ENCODE results near the gene MDGA2.
"Not testable (repeated sequence)": the region's sequence is repeated elsewhere in the genome, so short reads cannot be mapped to it uniquely, and the experiment has no call there.

The MDGA2 gene

DNA sequence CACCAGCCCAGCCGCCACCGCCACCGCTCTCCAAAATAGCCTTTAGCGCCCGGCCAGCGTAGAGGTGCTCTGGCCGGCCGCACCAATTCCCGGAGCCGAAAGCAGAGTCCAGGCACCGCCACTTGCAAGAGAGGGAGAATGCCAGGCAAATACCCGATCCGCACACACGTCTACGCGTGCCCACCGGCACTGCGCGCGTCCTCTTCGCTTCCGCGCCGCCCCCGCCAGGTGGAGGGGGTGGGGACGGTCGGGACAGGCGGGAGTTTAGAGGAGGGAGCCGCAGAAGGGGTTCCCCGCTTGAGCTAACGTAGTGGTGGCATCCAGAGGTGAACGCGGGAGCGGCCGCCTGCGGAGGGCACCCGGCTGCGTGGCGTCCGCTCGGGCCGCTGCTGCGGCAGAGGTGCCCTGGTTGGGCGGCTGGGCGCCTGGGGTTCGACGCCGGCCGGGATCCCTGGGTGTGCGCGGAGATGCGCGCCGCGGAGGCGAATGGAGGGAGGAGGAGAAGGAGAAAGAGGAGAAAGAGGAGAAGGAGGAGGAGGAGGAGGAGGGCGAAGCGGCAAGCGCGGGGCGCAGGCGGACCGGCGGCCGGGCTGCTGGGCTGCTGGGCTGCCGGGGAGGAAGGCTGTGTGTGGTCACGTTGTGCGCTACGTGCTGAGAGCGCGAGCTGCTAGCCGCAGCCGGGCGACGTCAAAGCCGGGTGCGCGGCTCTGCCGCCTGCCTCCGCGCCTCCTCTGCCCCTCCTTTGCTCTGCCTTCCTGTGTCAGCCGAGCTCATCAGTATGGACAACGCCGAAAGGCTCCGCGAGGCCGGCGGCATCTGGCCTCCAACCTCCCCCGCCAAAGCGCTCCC, at the start of gene MDGA2:
MDGA2 (minus strand) TSS at position 140 of the 849 bp plus-strand sequence.
- no peak for DNase-seq (ENCODE audit: low spot score)

DNA sequence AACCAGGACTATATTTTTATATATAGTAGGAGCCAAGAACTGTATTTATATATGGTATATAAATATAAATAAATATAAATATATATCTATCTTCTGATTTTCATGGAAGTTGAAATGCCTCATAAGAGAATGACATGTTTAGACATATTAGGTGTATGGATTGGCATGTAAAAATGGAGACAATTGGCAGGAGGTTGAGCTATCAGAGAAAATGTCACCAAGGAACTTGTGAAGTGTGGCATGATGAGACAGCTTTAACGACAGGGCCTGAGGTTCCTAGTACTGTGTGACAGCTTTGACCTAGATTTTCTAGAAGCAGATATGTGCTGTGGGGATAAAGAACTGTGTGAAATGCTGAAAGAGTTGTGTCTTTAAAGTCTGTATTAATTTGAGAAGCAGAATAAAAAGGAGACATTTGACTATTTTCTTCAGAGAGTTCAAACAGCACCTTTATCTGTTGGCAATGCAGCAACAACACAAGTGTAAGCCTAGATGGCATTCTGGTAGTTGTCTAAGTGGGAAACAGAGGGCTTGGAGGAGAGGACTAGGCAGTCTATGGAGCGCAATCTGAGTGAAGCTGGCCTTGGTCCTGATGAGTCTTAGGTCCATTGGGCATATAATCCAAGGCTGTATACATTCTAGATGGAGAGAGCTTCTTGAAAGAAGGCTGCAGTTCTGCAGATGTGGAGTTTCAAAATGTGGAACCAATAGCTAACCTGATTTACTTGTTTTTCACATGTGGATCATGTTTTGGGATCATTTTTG, 47.7 kb upstream of the MDGA2 start:
- DNase-seq (ENCODE audit: low spot score) = no peak

DNA sequence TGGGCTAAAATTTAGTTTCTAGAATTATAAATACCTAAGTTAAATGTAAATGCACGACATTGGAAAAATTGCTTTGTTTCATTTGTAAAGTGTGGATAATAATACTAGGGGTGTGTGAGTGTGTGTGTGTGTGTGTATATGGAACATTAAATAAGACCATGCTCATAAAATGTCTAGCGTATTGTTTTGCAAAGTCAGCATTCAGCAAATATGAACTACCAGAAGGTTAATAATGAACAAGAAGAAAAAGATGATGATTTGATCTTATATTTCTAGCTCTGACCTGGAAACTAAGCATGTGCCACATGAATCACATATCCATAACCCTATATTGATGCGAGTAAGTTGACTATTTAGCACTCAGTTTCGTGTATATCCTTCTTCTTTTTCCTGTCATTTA, 44.9 kb upstream of the MDGA2 start:
- no peak for DNase-seq (ENCODE audit: low spot score)

DNA sequence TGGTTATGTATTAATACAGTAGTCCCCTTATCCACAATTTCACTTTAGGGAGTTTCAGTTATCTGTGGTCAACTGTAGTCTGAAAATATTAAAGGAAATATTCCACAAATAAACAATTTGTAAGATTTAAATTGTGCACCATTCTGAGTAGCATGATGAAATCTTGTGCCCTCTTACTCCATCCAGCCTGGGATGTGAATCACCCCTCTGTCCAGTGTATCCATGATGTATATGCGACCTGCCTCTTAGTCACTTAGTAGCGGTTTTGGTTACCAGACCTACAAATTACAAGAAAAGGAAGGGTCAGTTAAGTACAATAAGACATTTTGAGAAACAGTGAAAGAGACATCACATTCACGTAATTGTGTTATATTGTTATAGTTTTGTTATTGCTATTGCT, 39.9 kb upstream of the MDGA2 start:
- DNase-seq (ENCODE audit: low spot score) = no peak

DNA sequence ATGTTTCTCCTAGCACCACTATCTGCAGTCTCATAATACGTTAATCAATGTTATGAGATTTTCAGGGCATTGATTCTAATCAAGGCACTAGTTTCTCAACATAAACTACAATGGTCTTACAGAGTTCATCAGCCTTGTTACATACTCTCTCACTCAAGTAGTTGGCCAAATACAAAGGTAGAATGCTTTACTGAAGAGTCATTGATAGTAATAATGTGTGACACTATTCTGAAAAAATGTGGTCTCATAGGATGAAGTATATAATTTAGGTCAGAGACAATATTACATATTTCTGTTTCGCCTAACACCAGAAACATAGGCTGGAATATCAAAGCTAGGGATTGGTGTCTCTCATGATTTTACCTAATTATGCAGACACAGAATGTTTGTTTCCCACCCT, 35.2 kb upstream of the MDGA2 start:
- DNase-seq (ENCODE audit: low spot score) = no peak

DNA sequence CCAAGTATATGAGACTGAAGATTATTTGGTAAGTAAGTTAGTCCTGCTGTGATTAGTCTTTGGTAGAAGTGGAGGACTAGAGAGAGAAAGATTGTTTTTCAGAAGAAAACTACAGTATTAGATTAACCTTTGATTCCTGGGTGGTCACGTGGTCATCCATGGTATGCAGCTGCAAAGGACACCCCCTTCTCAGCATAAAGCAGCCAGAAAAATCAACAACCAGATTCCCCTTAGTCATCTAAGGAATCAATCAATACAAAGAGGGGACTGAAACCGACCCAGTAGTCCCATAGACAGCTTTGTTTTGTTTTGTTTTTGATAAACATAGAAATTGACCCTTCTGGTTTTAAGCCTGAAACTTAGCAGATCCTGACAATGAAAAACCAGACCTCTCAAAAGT, 30.3 kb upstream of the MDGA2 start:
- no peak for DNase-seq (ENCODE audit: low spot score)

DNA sequence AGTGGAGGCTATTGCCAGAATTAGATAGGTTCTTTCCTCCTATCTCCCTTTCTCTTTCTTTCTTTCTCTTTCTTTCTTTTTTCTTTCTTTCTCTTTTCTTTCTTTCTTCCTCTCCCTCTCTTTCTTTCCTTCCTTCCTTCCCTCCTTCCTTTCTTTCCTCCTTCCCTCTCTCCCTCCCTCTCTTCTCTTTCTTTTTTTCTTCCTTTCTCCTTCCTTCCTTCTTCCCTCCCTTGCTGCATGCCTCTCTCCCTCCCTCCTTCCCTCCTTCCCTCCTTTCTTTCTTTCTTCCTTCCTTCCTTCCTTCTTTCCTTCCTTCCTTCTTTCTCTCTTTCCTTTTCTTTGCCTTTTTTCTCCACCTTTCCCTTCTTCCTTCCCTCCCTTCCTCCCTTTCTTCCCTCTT, 16.4 kb upstream of the MDGA2 start:
- DNase-seq (ENCODE audit: low spot score) = no peak

DNA sequence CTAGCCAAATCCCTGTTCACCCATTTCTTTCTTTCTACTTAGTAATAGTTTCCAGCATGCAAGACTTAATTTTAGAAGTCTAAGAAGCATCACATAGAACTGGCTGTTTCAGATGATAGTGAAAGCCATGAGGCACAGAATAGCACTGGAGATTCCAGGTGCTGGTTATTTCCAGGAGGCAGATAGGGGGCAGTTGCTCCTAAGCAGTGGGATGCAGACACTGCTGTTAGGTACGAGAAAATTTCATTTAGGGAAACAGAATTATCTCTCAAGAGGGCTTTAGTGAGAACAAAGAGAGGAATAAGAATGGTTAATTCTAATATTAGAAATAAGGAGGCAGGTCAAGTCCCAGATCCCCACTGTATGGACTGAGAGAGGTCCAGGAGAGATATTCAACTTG, 3.6 kb upstream of the MDGA2 start:
- DNase-seq (ENCODE audit: low spot score) = no peak

DNA sequence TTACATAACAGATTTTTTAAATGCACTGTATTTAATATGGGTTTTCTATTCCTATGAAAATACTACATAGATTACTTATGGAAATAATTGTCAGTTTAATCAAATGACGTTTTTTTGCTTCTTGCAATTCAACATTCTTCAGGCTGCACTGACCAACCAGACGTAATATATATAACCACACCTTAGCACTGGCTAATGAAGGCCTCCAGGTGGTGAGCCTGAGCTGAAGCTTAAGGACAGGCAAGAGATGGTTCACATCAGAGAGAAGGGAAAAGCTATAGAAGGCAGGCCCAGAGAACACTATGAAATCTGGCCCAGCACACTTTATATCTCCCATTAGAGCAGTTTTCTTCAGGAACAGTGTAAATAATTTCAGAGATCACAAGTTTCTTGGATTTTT, 2.8 kb upstream of the MDGA2 start:
- no peak for DNase-seq (ENCODE audit: low spot score)

DNA sequence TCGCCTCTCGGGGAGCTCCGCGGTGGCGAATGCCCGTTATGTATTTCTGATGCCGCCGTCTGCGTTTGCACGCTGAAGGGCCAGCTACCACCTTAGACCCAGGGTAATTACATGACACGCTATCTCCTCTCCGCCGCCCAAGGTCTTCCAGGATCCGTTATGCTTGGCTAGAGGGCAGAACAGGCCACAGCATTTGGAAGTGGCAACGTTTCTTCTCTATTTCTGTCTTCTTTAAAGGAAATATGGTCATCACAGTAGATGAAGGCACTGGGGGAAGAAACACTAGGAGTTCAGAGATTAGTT, 861 bp upstream of the MDGA2 start:
- DNase-seq (ENCODE audit: low spot score) = no peak

DNA sequence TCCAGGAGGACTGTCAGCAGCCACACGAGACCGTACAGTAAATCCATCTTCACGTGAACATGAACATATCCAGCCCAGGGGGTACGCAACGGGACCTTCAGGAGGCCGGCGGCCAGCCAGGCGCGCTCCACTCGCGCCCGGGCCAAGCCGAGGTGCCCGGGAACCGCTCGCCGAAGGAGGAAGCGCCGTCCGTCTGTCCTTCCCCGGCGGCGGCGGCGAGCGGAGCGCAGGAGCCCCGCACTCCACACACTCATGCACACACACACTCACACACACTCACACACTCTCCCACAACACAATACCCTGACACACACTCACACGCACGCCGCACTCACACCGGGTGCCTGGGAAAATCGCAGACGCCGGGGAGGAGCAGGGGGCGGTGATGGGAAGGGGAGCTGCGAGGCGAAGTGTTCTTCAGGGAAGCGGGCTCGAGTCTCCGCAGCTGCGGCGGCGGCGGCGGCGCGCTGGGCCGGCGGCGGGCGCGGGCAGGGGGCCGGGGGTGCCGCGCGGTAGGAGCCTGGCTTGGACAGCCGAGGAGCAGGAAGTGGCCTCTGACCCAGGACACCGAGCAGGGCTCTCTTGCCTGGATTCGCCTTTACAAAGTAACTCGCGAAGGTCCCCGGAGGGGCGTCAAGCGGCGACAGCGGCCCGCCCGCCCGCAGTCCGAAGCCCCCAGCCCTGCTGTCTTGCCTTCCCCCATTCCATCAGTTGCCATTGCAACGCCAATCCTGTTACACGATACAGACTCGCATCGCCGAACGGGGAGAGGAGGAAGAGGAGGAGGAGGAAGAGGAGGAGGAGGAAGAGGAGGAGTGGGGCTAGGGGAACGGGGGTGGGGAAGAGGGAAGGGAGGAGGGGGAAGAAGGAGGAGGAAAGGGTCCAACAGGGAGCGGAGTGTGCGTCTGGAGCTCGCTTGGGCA, 601 bp downstream of the MDGA2 start:
- DNase-seq (ENCODE audit: low spot score) = no peak

DNA sequence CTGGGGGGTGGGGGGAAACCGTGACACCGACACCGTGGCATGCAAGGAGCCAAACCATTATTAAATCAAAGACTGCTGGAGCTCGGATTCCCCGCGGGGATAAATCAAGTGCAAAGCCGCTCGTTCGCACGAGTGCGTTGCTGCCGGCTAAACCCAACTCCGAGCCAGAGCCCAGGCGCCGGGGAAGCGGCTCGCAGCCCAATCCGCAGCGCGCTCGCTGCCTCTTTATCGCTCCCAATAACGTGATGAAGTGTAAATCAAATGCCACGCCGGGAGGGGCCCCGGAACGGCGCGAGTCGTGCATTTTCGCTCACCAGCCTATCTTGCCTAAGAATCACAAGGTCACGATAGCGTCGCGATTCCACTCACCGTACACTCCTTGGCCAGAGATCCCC, 1.3 kb downstream of the MDGA2 start:
- no peak for DNase-seq (ENCODE audit: low spot score)

DNA sequence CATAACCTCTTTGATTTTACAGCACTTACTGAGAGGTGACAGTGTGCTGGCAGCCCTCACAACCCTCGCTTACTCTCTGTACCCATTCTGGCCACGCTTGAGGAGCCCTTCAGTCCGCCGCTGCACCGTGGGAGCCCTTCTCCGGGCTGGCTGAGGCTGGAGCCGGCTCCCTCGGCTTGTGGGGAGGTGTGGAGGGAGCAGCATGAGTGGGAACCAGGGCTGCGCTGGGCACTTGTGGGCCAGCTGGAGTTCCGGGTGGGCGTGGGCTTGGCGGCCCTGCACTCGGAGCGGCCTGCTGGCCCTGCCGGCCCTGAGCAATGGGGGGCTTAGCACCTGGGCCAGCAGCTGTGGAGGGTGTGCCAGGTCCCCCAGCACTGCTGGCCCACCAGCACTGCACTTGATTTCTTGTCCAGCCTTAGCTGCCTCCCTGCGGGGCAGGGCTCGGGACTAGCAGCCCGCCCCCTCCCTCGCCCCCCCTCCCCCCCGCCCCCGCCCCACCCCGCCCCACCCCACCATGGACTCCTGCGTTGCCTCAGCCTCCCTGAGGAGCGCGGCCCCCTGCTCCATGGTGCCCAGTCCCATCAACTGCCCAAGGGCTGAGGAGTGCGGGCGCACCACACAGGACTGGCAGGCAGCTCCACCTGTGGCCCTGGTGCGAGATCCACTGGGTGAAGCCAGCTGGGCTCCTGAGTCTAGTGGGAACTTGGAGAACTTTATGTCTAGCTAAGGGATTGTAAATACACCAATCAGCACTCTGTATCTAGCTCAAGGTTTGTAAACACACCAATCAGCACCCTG, 9.9 kb downstream of the MDGA2 start:
- no peak for DNase-seq (ENCODE audit: low spot score)

DNA sequence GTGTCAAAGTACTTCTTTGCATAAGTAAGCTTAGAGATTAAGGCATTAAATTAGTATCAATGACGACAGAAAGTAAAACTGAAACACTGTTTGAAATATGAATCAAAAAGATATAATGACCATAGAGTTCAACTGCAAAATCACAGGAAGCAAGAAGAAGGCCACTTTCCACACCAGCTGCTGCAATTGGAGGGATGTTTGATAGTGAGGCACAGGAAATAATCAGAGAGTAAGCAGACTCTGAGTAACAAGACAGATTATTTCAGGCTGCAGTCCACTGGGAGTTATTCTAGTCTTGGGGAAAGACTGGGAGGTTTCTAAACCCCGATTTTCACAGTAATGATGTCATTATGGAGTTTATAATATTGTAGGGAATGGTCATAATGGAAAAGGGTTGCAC, 12.9 kb downstream of the MDGA2 start:
- DNase-seq (ENCODE audit: low spot score) = no peak

DNA sequence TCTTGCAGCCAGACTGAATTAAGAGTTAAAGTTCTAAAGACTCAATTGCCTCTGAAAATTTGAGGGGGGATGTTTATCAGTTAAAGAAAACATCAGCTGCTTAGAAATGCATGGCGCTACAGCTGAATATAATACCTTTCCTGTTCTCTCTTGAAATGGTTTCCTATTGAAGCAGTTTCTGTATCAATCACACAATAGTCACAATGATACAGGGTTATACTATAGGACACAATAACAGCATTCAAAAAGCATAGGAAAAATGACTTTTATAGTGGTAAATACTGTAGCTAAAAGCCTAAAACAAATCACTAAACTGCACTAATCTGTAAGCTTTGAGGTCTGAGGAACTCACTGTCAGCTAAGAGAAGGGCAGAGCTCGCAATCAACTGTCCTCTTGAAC, 15.2 kb downstream of the MDGA2 start:
- no peak for DNase-seq (ENCODE audit: low spot score)

DNA sequence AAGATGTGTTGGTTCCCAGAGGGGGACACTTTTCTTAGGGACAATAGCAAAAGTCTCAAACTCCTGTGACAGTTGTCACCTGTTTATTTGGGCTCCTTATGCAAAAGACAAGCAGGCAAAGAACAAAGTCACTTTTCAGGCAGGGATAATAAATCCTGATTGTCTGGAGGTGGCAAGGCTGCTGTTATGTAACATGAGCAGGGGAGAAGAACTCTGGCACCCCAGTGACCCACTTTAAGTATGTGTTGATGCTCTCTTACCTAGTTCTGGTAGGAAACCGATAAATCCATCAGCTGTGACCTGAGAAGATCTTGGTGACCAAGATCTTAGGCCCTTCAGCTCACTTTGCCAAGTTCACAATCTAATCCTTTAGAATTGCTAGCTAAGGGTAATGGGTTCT, 17.4 kb downstream of the MDGA2 start:
- no peak for DNase-seq (ENCODE audit: low spot score)

DNA sequence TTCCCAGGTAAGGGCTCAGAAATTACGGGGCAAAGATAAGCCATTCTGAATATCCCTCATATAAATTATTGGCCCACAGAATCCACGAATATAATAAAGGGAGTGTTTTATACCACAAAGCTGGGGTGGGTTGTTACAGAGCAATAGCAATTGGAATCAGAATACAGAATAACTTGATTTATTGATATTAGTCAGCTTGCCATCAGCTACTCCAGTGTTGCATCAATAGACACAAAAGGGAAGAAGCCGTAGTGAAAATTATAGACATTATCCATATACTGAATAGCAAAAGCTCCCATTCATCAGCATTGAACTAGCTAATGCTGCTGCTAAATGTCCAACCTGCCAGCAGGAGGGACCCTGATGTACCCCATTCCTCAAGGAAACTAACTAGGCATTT, 18.3 kb downstream of the MDGA2 start:
- no peak for DNase-seq (ENCODE audit: low spot score)

DNA sequence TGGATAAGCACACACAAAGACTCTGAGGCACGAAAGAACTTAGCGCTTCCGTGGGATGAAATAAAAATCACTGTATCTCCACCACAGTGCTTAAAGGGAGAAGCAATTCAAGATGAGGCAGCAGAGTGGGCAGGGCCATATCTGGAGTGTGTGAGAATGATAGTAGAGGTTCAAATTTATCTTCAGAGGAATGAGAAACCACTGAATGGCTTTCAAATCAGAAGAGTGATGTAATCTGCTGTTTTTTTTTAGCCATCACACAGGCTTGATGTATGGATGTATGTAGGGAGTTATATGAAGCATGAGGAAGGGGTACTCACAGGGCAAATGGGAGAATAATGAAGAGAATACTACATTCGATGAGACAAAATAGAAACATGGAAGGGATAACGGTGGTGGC, 24.1 kb downstream of the MDGA2 start:
- DNase-seq (ENCODE audit: low spot score) = no peak

DNA sequence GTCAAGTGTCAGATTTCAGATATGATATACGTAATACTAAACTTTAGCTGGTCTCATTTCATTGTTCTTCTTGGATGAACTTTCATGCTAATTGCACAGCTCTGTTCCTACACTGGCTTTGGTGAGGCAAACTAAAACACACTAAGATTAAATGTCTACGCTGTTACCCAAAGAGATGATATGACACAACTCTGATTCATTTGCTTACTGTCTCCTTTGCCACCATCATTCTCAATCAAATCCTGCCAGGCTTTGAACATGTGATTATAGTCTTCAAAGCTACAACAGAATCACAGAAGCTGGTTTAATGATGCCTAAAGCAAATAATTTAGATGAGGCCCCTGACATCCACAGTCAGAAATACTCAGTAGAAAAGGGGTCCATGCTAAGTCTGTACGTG, 37.7 kb downstream of the MDGA2 start:
- no peak for DNase-seq (ENCODE audit: low spot score)

DNA sequence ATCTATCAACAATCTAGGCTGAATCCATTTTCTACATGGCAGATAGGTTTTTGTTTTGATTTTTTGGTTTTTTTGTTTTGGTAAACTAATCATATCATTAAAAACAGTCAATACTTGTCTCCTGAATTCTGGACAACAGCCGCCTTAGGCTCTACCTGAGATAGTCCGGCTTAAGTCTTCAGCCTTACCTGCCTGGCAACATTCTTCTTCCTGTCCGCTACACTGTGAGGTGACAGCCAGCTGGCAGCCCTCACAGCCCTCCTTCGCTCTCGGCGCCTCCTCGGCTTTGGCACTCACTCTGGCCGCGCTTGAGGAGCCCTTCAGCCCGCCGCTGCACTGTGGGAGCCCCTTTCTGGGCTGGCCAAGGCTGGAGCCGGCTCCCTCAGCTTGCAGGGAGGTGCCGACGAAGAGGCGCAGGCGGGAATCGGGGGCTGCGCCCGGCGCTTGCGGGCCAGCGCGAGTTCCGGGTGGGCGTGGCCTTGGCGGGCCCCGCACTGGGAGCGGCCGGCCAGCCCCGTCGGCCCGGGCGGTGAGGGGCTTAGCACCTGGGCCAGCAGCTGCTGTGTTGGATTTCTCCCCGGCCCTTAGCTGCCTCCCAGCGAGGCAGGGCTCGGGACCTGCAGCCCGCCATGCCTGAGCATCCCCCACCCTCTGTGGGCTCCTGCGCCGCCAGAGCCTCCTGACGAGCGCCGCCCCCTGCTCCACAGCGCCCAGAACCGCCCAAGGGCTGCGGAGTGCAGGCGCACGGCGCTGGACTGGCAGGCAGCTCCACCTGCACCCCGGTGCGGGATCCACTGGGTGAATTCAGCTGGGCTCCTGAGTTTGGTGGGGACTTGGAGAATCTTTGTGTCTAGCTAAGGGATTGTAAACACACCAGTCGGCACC, 49.0 kb downstream of the MDGA2 start:
- DNase-seq (ENCODE audit: low spot score) = no peak

DNA sequence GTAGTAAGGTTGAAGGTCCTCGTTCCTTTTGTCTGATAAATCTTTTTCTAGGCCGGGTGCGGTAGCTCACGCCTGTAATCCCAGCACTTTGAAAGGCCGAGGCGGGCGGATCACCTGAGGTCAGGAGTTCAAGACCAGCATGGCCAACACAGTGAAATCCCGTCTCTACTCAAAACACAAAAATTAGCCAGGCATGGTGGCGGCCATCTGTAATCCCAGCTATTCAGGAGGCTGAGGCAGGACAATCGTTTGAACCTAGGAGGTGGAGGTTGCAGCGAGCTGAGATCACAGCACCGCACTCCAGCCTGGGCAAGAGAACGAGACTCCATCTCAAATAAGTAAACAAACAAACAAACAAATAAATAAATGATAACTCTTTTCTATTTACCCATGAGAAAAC, 51.3 kb downstream of the MDGA2 start:
- DNase-seq (ENCODE audit: low spot score) = not testable (repeated sequence)
